ENCODE data around the gene RP9.

Gene RP9

DNA sequence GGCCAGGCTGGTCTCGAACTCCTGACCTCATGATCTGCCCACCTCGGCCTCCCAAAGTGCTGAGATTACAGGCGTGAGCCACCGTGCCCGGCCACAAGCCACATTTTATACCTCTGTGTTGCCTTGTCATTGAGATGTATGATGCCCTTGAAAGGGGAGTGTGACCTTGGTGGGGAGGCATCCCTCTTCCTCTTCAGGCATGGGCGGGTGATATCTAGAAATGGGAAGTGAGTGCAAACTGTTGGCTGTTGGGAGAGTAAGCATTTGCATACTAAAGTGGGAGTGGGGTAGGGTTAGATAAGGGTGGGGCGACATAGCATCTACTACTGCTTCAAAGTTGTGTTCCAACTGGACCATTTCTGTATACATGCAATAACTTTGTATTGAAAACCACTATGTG is 20.1 kb downstream of the RP9 start:
- no peak for TF ChIP-seq ZNF274 (IDR thresholded peaks at IDR 0.05; ENCODE audit: low read depth, low read length)

DNA sequence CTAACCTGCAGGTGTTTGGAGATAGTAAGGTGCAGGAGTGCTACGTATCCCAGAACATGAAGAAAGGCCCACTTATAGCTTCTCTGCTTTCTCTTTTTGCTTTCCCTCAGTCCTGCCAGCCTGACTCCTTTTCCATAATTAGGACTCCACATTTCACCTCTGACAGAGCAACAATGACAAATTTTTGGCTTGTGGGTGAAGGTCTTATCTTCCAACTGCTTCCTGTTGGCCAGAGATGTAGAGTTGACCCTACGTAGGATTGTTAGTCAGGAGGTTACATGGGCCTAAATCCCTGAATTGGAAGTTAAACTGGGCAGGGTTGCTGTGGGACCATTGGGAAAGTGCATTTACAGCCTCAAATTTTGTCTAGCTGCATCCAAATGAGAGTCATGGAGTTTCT is 21.3 kb downstream of the RP9 start:
- H3K4me3 ChIP-seq (ENCODE audit: low read length): no peak overlapping the region
- no peak for TF ChIP-seq ZNF274 (IDR thresholded peaks at IDR 0.05; ENCODE audit: low read depth, low read length)

More for the DNA sequence above, 20.1 kb downstream of the RP9 start:
- no peak overlapping the region for H3K4me3 ChIP-seq (ENCODE audit: low read length)

DNA sequence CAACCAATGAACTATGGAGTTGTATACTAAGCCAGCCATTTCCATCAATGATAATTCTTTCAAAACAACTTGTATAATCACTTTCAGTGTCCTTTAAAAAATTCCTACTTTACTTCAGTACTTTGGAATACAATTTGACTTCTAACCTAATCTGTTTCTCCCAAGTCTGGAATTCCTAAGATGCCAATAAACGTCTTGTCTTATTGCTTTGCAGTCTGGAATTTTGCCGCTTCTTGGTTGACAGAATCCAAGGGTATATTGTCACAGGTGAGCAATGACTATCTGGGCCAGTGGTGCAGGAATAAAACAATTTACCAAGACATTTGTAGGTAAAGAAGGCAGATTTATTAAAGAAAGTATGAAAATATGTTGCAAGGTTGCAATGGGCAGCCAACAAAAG is 21.8 kb downstream of the RP9 start:
- no peak for TF ChIP-seq ZNF274 (IDR thresholded peaks at IDR 0.05; ENCODE audit: low read depth, low read length)
- H3K4me3 ChIP-seq (ENCODE audit: low read length): no peak overlapping the region

DNA sequence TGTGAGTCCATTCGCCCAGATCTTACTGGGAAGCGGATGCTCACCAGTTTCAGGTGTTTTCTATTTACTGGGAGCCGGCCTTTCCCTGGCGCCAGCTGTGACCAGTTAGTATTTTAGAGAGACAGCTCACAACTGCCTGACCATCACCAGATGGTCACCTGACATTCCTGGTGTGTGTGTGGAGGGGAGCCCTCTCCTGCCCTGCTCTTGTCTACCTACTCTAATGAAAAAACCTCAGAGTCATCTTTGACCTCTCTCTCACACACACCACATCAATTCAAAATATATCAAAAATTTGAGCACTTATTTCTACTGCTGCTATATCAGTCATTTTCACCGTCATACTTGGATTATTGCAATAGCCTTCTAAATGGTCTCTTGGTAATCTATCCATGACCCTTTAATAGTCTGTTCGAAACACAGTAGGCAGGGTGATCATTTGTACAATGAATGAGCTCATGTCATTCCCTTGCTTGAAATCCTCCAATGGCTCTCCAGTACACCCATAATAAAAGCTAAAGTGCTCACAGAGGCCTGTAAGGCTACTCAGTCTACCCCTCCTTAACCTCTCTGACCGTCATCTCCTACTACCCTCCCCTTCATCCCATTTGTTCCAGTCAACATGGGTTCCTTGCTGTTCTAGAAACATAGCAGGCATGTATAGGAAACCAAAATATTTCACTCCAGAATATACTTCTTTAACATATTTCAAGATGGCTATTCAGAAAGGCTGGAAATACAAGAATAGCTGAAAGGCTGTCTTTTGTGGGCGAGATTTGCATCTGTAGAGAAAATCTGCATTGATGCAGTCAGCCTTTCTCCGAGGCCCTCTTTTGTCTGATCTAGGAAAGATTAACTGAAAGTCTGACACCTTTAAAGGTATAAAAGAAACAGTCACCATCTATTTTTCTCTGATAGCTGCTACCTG is 29.2 kb downstream of the RP9 start:
- H3K4me3 ChIP-seq (ENCODE audit: low read length): no peak overlapping the region
- no peak for TF ChIP-seq ZNF274 (IDR thresholded peaks at IDR 0.05; ENCODE audit: low read depth, low read length)

DNA sequence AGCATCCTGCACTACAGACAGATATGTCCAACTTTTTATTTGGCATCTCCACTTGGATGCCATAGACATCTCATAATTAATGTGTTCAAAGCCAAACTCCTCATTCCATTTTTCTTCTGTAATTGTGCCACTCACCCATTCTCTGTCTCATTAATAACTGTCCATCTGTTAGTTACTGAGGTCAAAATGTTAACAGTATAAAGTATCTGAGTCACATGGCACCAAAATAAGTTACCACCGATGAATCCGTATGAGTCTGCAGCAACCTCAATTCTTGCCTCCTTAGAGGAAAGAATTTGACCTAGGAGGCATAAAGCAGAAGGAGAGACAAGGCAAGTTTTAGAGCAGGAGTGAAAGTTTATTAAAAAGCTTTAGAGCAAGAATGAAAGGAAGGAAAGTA is 30.1 kb downstream of the RP9 start:
- no peak for TF ChIP-seq ZNF274 (IDR thresholded peaks at IDR 0.05; ENCODE audit: low read depth, low read length)
- H3K4me3 ChIP-seq (ENCODE audit: low read length): no peak overlapping the region

DNA sequence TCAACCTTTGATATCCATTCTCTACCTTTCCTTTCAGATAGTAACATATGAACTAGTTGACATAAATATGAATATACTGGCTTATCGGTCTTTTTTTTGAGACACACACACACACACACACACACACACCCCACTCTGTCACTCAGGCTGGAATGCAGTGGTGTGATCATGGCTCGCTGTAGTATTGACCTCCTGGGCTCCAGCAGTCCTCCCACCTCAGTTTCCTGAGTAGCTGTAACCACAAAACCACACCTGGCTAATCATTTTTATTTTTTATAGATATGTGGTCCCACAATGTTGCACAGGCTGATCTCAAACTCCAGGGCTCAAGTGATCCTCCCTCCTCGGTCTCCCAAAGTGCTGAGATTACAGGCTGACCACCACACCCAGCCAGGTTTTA is 32.5 kb downstream of the RP9 start:
- H3K4me3 ChIP-seq (ENCODE audit: low read length): no peak overlapping the region; the same call in 1 of the 2 replicates
- TF ChIP-seq ZNF274 (IDR thresholded peaks at IDR 0.05; ENCODE audit: low read depth, low read length): no peak

DNA sequence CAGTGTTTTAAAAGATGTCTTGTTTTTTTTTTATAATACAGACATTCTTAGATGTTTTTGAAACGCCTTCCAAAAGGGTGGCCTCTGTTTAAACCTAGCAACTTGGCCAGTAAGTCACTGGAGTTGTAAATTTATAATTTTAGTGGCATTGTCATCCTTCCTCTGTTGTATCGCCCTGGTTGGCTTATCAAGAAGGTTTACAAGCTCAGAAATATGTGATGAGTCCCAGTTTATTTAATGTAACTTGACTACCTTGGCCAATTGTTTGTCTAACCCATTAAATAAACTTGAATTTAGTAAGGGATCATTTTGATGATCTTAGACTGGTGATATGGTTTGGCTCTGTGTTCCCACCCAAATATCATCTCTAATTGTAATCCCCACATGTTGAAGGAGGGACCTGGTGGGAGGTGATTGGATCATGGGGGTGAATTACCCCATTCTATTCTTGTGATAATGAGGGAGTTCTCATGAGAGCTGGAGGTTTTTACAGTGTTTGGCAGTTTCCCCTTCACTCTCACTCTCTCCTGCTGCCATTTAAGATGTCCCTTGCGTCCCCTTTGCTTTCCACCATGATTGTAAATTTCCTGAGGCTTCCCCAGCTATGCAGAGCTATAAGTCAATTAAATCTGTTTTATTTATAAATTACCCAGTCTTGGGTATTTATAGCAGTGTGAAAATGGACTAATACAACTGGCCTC is 33.2 kb downstream of the RP9 start:
- TF ChIP-seq ZNF274 (IDR thresholded peaks at IDR 0.05; ENCODE audit: low read depth, low read length): no peak
- H3K4me3 ChIP-seq (ENCODE audit: low read length): no peak overlapping the region

DNA sequence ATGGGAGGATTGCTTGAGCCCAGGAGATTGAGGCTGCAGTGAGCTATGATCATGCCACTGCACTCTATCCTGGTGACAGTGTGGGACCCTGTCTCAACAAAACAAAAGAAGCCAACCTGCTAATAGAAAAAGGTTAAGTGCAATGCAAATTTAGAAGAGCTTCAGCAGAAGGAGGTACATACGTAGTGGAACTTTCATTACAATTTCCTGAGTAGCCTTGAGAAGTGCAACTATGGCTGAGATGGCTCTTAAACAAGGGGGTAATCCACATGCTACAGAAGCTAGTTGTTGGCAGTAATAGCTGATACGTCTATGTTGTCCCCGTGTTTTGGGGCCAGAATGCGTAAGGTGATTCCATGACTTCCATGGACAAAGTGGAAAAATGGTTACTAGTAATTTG is 36.0 kb downstream of the RP9 start:
- TF ChIP-seq ZNF274 (IDR thresholded peaks at IDR 0.05; ENCODE audit: low read depth, low read length): no peak
- no peak overlapping the region for H3K4me3 ChIP-seq (ENCODE audit: low read length)

DNA sequence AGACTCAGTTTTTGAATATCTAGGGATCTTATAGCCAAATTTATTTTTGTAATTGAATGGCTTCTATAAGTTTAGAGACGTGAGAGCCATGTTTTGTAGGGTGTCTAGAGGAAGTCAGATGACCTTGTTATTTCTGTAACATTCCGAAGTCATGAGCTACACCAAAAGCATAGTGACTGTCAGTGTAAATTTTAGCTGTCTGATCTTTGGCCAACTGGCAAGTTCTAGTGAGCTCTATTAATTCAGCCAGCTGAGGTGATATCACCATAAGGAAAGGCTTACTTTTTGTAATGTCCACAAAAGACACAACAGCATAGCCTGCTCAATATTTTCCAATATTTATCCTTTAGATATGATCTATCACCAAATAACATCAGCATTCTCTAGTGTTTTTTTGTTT is 36.7 kb downstream of the RP9 start:
- no peak for TF ChIP-seq ZNF274 (IDR thresholded peaks at IDR 0.05; ENCODE audit: low read depth, low read length)
- H3K4me3 ChIP-seq (ENCODE audit: low read length): no peak overlapping the region

DNA sequence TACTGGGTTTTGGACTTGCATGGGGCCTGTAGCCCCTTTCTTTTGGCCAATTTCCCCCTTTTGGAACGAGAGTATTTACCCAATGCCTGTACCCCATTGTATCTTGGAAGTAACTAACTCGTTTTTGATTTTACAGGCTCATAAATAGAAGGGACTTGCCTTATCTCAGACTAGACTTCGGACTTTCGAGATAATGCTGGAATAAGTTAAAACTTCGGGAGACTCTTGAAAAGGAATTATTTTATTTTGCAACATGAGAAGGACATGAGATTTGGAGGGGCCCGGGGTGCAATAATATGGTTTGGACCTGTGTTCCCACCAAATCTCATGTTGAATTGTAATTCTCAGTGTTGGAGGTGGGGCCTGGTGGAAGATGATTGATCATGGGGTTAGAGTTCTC is 38.4 kb downstream of the RP9 start:
- no peak overlapping the region for H3K4me3 ChIP-seq (ENCODE audit: low read length)
- TF ChIP-seq ZNF274 (IDR thresholded peaks at IDR 0.05; ENCODE audit: low read depth, low read length): no peak

DNA sequence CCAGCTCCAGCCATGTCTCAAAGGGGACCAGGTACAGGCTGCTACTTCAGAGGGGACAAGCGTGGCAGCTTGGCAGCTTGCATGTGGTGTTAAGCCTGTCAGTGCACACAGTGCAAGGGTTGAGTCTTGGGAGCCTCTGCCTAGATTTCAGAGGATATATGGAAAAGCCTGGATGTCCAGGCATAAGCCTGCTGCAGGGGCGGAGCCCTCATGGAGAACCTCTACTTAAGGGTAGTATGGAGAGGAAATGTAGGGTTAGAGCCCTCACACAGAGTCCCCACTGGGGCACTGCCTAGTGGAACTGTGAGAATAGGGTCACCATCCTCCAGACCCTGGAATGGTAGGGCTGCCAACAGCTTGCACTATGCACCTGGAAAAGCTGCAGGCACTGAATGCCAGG is 38.9 kb downstream of the RP9 start:
- no peak for TF ChIP-seq ZNF274 (IDR thresholded peaks at IDR 0.05; ENCODE audit: low read depth, low read length)
- H3K4me3 ChIP-seq (ENCODE audit: low read length): no peak overlapping the region

DNA sequence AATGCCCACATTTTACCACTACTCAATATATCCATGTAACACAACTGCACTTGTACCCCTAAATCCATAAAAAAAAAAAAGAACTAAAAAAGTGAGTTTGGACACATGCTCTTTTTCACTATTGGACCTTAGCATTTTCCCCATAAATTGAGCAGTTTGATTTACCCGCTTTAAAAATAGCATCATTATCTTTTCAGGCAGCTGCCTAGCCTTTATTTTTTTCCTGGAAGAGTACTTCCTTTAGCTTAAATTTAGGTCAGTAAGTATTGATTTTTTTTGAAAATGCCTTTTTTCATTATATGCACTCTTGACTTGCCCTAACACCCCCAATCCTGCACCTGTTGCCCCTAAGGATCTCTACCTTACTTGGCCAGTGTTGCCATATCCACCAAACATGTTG is 41.3 kb downstream of the RP9 start:
- TF ChIP-seq ZNF274 (IDR thresholded peaks at IDR 0.05; ENCODE audit: low read depth, low read length): no peak
- H3K4me3 ChIP-seq (ENCODE audit: low read length): no peak overlapping the region

DNA sequence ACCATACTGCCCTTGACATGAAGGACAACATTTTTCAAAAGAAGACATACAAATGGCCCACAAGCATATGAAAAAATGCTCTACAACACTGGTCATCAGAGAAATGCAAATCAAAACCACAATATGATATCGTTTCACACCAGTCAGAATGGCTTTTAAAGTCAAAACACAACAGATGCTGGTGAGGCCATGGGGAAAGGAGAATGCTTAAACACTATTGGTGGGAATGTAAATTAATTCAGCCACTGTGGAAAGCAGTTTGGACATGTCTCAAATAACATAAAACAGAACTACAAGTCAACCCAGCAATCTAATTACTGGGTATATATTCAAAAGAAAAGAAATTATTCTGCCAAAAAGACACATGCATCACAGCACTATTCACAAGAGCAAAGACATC is 42.4 kb downstream of the RP9 start:
- no peak overlapping the region for H3K4me3 ChIP-seq (ENCODE audit: low read length)
- TF ChIP-seq ZNF274 (IDR thresholded peaks at IDR 0.05; ENCODE audit: low read depth, low read length): no peak

DNA sequence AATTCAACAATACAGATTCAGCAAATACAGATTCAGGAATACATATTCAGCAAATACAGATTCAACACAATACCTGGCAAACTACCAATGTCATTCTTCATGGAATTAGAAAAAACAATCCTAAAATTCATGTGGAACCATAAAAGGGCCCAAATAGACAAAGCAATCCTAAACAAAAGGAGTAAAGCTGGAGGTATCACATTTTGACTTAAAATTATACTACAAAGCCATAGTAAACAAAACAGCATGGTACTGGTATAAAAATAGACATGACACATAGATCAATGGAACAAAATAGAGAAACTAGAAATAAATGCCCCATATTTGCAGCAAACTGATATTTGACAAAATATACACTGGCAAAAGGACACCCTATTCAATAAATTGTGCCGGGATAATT is 43.2 kb downstream of the RP9 start:
- TF ChIP-seq ZNF274 (IDR thresholded peaks at IDR 0.05; ENCODE audit: low read depth, low read length): no peak
- H3K4me3 ChIP-seq (ENCODE audit: low read length): no peak overlapping the region

DNA sequence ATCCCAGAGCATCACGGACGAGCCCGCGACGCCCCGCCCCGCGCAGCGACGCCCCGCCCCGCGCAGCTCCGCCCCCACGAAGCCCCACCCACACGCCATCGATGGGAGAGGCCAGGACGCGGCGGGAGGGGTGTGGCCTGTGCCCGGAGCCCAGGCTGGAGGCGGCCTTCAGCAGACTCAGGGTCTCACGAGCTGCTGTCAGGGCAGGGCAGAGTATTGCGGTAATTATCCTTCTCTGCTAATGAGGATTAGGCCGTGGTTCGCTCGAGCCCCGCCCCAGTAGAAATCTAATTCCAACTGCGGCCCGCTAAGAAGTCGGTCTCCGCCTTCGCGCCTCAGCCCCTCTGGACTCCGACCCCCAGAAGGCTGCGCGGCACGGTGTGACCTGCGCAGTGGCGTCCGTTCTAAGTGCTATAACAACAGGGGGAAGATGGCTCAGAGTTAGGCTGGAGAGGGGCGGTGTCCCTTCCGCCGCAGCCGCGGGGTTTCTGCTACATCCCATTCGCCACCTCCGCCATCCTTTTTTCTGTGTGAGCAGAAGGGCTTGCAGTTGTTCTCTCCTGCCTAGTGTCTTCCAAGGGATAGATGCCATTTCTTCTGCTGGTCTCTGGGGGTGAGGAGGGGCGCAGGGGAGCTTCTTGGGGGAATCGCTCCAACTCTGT is 46.3 kb downstream of the RP9 start:
- peak overlapping the region; percentile 100 for H3K4me3 ChIP-seq (ENCODE audit: low read length)
- no peak for TF ChIP-seq ZNF274 (IDR thresholded peaks at IDR 0.05; ENCODE audit: low read depth, low read length)

Measured in GM08714 (cell line).